Activated naive CD4-positive, alpha-beta T cell treated with anti-CD3 and anti-CD28 coated beads for 36 hours (primary cell): ENCODE results near the gene FBP1. TPM values are rescaled to one million over a fixed set of nuclear protein-coding genes. Genes with fewer than 3 reads are reported as not detected.
"Not testable (repeated sequence)": the region's sequence is repeated elsewhere in the genome, so short reads cannot be mapped to it uniquely, and the experiment has no call there.

Source experiments
- CTCF ChIA-PET: fragments of 350-600 bp; sonication (Branson Sonifier 250); formaldehyde crosslinking; loops from one replicate; lab custom pipeline; 2021; ENCODE audit warnings: antibody characterized with exemption; lab: Charles Lee
- DNase-seq: peaks from one replicate; pipeline ENCODE4 v3.0.0-alpha.2; 2020
- H3K27ac Mint-ChIP-seq: one replicate; pipeline ENCODE4 v1.8.0; 2021; ENCODE audit warnings: mild to moderate bottlenecking, mixed read lengths
- H3K27me3 Mint-ChIP-seq: one replicate; pipeline ENCODE4 v1.8.0; 2021; ENCODE audit warnings: low read depth, mixed read lengths
- H3K36me3 Mint-ChIP-seq: one replicate; pipeline ENCODE4 v1.8.0; 2021; ENCODE audit warnings: low read depth, mixed read lengths
- H3K4me1 Mint-ChIP-seq: one replicate; pipeline ENCODE4 v1.8.0; 2021; ENCODE audit warnings: low read depth, mixed read lengths
- H3K4me3 Mint-ChIP-seq: one replicate; pipeline ENCODE4 v1.8.0; 2021; ENCODE audit warnings: mild to moderate bottlenecking, moderate library complexity, mixed read lengths
- H3K9me3 Mint-ChIP-seq: one replicate; pipeline ENCODE4 v1.8.0; 2021; ENCODE audit warnings: mixed read lengths
- intact Hi-C: fragments of 100-400 bp; cut with micrococcal nuclease; formaldehyde crosslinking; loops from one replicate; pipeline ENCODE4 v1.15.1; 2023
- total RNA-seq, 2 experiments: library from RNA; stranded (reverse); gene quantifications; one replicate each; pipeline ENCODE4 v1.2.3, GENCODE V29; 2021

Gene FBP1
- total RNA-seq, 2 experiments from 2014 or later = 1.5 to 1.9 TPM

GRCh38 chr9:94610181-94610606, 29.1 kb downstream of the FBP1 start:
- intact Hi-C loops = no loop called here
- CTCF ChIA-PET = no interaction called here
- Mint-ChIP-seq H3K9me3 (no peaks in the 10 kb centered on the region), H3K36me3 (no peaks in the 10 kb centered on the region), H3K27me3 (no peaks in the 10 kb centered on the region), H3K4me1 (peaks cover 9% of the 10 kb centered on the region), H3K27ac (no peak overlapping the region), H3K4me3 (no peak overlapping the region)
- DNase-seq = no peak

- Mint-ChIP-seq H3K36me3 (no peaks in the 10 kb centered on the region), H3K27me3 (no peaks in the 10 kb centered on the region), H3K4me3 (no peak overlapping the region), H3K27ac (no peak overlapping the region), H3K4me1 (peaks cover 15% of the 10 kb centered on the region), H3K9me3 (no peaks in the 10 kb centered on the region)
- CTCF ChIA-PET = no interaction called here
- no peak for DNase-seq
- intact Hi-C loops = no loop called here
Observed at GRCh38 chr9:94607423-94607691, 32.0 kb downstream of the FBP1 start.

GRCh38 chr9:94606646-94607422, 32.5 kb downstream of the FBP1 start:
- peaks cover 10% of the 10 kb centered on the region for H3K4me1 Mint-ChIP-seq
- no peaks in the 10 kb centered on the region for H3K9me3 Mint-ChIP-seq
- H3K27me3 Mint-ChIP-seq = no peaks in the 10 kb centered on the region
- no peaks in the 10 kb centered on the region for H3K36me3 Mint-ChIP-seq
- intact Hi-C loops = no loop called here
- CTCF ChIA-PET = no interaction called here
- H3K27ac Mint-ChIP-seq = no peak overlapping the region
- H3K4me3 Mint-ChIP-seq = no peak overlapping the region
- DNase-seq = no peak

GRCh38 chr9:94603259-94604160, 35.8 kb downstream of the FBP1 start:
- CTCF ChIA-PET = interaction anchor here (0.6 to 1.3 kb wide), 5 partner anchors 18 to 589 kb away, joined by 3 to 5 read pairs (median 3); partner anchors contain the start of gene PCAT7
- no peaks in the 10 kb centered on the region for H3K27me3 Mint-ChIP-seq
- H3K9me3 Mint-ChIP-seq = no peaks in the 10 kb centered on the region
- H3K4me3 Mint-ChIP-seq = no peak overlapping the region
- peak; percentile 86 for DNase-seq
- no peak overlapping the region for H3K27ac Mint-ChIP-seq
- H3K4me1 Mint-ChIP-seq = peaks cover 6% of the 10 kb centered on the region
- intact Hi-C loops = loop anchor here (1.0 to 5.0 kb wide), 2 partner anchors 49 to 536 kb away; no protein-coding TSS in a partner anchor
- H3K36me3 Mint-ChIP-seq = no peaks in the 10 kb centered on the region

GRCh38 chr9:94602666-94603065, 36.7 kb downstream of the FBP1 start:
- Mint-ChIP-seq H3K4me1 (peaks cover 6% of the 10 kb centered on the region), H3K27me3 (no peaks in the 10 kb centered on the region), H3K9me3 (no peaks in the 10 kb centered on the region), H3K27ac (no peak overlapping the region), H3K4me3 (no peak overlapping the region), H3K36me3 (no peaks in the 10 kb centered on the region)
- CTCF ChIA-PET = no interaction called here
- intact Hi-C loops = loop anchor here (1.0 to 5.0 kb wide), 2 partner anchors 48 to 535 kb away; no protein-coding TSS in a partner anchor
- no peak for DNase-seq

GRCh38 chr9:94600715-94601114, 38.6 kb downstream of the FBP1 start:
- Mint-ChIP-seq H3K9me3 (no peaks in the 10 kb centered on the region), H3K4me1 (peaks cover 6% of the 10 kb centered on the region), H3K27ac (no peak overlapping the region), H3K27me3 (no peaks in the 10 kb centered on the region), H3K36me3 (no peaks in the 10 kb centered on the region), H3K4me3 (no peak overlapping the region)
- no peak for DNase-seq
- CTCF ChIA-PET = no interaction called here
- intact Hi-C loops = loop anchor here (5.0 kb wide), 1 partner anchor 533 kb away; no protein-coding TSS in a partner anchor

- Mint-ChIP-seq H3K4me1 (peaks cover 6% of the 10 kb centered on the region), H3K27ac (no peak overlapping the region), H3K9me3 (no peaks in the 10 kb centered on the region), H3K4me3 (no peak overlapping the region), H3K27me3 (no peaks in the 10 kb centered on the region), H3K36me3 (no peaks in the 10 kb centered on the region)
- no peak for DNase-seq
- CTCF ChIA-PET = no interaction called here
- intact Hi-C loops = loop anchor here (5.0 kb wide), 1 partner anchor 533 kb away; no protein-coding TSS in a partner anchor
Observed at GRCh38 chr9:94600258-94600657, 39.1 kb downstream of the FBP1 start.

GRCh38 chr9:94599102-94599501, 40.2 kb downstream of the FBP1 start:
- H3K27ac Mint-ChIP-seq = no peak overlapping the region
- H3K27me3 Mint-ChIP-seq = no peaks in the 10 kb centered on the region
- no peak overlapping the region for H3K4me3 Mint-ChIP-seq
- DNase-seq = no peak
- peaks cover 6% of the 10 kb centered on the region for H3K4me1 Mint-ChIP-seq
- no peaks in the 10 kb centered on the region for H3K9me3 Mint-ChIP-seq
- CTCF ChIA-PET = no interaction called here
- no peaks in the 10 kb centered on the region for H3K36me3 Mint-ChIP-seq
- intact Hi-C loops = no loop called here

GRCh38 chr9:94593459-94594345, 45.6 kb downstream of the FBP1 start, which contains the start of gene FBP2:
FBP2 (minus strand) TSS chr9:94593824; CDS start chr9:94593726, 98 bp downstream.
- Mint-ChIP-seq H3K27ac (no peak within 1 kb of the TSS), H3K36me3 (no peaks in the 10 kb centered on the region), H3K27me3 (peaks cover 3% of the 10 kb centered on the region), H3K4me3 (no peak within 1 kb of the TSS), H3K4me1 (no peaks in the 10 kb centered on the region), H3K9me3 (no peaks in the 10 kb centered on the region)
- intact Hi-C loops = no loop called here
- CTCF ChIA-PET = no interaction called here
- no peak for DNase-seq

GRCh38 chr9:94592683-94593082, 46.6 kb downstream of the FBP1 start:
- H3K4me3 Mint-ChIP-seq, H3K27me3 Mint-ChIP-seq, H3K9me3 Mint-ChIP-seq, intact Hi-C loops, H3K36me3 Mint-ChIP-seq, H3K4me1 Mint-ChIP-seq, H3K27ac Mint-ChIP-seq, DNase-seq, CTCF ChIA-PET: not testable (repeated sequence)

- no peak overlapping the region for H3K27ac Mint-ChIP-seq
- no peak for DNase-seq
- intact Hi-C loops = no loop called here
- H3K4me1 Mint-ChIP-seq = peaks cover 5% of the 10 kb centered on the region
- CTCF ChIA-PET = no interaction called here
- H3K27me3 Mint-ChIP-seq = peaks cover 9% of the 10 kb centered on the region
- H3K9me3 Mint-ChIP-seq = no peaks in the 10 kb centered on the region
- no peak overlapping the region for H3K4me3 Mint-ChIP-seq
- H3K36me3 Mint-ChIP-seq = no peaks in the 10 kb centered on the region
Observed at GRCh38 chr9:94591876-94592275, 47.4 kb downstream of the FBP1 start.

GRCh38 chr9:94591046-94591545, 48.2 kb downstream of the FBP1 start:
- H3K4me1 Mint-ChIP-seq = peaks cover 12% of the 10 kb centered on the region
- H3K36me3 Mint-ChIP-seq, H3K4me3 Mint-ChIP-seq, H3K27me3 Mint-ChIP-seq, H3K9me3 Mint-ChIP-seq, CTCF ChIA-PET, intact Hi-C loops, DNase-seq, H3K27ac Mint-ChIP-seq: not testable (repeated sequence)
